HG02870 (cell line): ENCODE data around the gene DLG2.

Source experiments
- ATAC-seq: cut with Tn5 transposase; IDR thresholded peaks from one replicate; pipeline ENCODE4 v1.9.1; 2021; ENCODE audit warnings: mild to moderate bottlenecking, moderate library complexity; ENCODE audit not compliant: unreplicated experiment

The DLG2 gene

DNA sequence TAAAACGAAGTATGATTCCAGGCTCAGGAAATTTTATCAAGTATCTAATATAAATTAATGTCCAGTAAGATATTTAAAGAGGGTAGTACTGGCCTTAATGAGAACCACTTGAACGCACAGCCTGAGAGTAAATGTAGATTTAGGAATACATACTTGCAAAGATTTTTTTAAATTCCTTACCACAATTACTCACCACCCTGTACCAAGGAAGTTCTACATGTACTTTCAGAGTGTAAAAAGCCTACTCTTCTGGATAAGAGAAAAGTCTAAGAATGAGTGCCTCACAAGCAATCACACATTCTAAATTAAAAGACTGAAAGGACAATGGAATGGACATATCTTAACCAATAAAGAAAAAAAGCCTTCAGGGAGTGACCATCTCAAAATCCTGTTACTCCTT lies 697.4 kb downstream of the DLG2 start:
- ATAC-seq = no peak

DNA sequence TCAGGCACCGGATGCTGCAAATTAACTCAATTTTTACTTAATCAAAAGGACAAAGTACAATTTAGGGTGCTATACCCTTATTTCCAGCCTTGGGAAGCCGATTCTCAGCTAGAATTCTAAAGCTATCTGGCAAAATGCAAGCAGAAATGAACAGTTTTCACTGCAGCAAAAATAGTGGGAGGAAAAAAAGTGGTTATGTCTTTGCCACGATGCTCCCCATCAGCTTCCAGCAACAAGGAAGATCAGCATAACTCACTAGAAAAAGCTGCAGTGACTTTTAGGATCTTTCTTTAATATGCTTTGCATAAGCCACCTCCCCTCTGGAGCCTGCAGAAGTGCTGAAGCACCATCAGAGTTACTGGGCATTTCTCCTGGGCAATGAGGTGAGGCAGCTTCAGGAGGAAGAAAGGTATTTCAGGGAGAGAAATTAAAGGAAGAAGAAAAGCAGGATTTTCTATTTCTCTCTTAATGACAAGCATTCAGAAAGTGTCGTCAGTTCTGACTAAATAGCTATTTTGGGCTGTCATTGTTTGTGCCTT lies 702.9 kb downstream of the DLG2 start:
- ATAC-seq = no peak

DNA sequence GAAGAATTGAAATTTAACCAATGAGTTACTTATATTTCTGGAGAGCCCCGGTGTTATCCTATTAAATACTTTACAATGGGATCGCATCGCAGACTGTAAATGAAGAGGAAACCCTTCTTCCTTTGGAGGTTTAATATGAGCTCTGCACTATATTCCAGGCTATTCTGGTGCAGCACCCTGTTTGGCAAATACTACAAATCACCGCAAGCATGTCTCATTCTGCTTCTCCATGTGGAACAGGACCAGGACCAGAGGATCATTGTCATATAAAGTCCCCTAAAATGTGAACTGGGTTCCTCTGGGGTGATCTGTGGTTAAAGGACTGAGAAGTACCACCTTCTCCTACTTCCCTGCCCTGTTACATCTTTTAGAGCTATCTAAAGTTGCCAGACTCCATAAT lies 703.7 kb downstream of the DLG2 start:
- no peak for ATAC-seq

DNA sequence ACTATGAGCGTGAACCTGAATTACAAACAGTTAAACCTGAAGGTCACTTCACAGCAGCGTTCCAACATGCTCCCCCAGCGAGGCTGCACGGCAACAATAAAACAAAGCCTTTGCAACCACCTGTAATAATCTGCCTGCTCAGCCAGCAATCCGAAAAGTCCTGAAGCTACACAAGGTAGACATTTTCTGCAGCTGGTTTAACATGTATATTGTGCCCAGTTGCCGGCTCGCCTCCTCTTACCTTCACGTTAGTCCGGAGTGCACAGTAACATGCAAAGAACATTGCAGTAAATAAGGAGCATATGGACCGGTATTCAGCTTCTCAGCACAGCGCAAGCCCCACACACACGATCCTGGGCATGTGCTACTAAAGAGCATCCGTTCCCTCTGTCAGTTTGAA lies 704.3 kb downstream of the DLG2 start:
- no peak for ATAC-seq

DNA sequence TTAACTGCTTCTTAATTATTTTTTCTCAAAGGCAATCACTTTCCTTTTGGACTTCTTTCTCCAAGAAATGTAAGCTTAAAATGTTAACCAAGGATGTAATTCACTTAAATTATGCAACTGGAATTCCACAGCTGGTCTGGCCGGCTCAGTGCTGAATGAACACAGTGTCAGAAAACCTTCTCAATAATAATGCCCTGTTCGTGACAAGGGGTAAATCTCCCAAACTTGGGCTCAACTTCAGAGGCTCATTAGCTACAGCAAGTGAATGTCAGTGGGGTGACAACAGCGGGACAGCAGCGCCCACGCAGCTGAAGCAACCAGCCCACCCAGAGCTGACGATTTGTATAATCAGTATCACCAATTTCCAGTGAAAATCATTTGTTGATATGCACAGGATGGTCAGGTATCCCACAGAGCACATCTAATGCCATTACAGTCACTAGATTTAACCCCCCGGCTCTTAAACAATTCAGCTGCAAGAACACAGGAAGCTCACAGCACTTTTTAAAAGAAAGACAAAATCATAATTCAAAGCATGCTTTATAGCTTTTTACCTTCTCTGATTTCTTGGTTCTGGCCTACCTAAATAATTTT lies 704.8 kb downstream of the DLG2 start:
- no peak for ATAC-seq

DNA sequence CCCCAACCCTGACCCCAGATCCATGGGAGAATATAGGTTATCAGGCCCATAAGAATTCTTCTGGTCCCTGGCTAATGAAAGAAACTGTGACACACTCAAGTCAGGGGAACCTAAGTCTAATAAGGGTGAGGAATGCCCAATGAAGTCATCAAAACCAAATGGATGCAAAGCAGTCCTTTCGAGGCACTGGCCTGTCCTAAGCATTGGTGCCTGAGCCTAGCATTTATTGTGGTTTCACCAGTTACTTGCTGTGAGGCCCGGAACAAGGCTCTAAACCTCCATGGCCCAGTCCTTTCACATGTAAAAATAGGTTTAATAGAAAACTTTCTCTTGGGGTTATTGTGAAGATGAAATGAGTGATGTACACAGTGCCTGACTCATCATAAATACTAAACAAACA lies 712.6 kb downstream of the DLG2 start:
- ATAC-seq = no peak

DNA sequence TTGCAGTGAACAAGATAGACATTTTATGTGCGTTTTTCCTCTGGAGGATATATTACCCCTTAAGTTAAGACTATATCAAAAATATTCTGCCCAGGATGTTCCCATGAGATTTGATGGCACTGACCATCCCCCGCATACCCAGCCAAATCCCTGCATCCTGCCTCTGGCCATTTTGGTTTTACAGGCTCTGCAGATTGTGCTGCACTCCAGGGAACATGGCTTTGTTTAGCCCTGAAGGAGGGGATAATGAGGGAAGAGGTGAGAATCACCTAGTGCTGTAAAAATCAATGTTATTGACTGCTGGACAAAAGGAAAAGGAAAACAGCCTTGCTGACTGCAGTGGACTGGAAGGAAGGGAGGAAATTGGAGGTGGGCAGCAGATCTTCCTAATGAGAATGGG lies 717.4 kb downstream of the DLG2 start:
- ATAC-seq = no peak

DNA sequence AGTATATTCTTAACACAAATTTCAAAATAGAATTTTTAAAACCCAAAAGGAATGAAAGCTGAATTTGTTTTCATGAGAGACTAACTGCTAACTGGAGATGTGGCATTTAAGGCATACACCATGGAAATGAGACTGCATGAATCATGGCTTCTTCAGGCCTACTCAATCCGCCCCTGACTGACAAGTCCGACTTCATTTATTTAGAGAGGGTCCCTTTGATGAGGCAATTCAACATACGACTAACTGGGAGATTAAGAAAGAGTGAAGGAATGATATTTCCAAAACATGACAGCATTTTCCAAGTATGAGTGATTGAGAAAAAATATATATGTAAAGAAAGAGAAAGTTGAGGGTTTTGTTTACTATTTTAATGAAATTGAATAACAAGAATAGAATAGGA lies 720.1 kb downstream of the DLG2 start:
- ATAC-seq = no peak

DNA sequence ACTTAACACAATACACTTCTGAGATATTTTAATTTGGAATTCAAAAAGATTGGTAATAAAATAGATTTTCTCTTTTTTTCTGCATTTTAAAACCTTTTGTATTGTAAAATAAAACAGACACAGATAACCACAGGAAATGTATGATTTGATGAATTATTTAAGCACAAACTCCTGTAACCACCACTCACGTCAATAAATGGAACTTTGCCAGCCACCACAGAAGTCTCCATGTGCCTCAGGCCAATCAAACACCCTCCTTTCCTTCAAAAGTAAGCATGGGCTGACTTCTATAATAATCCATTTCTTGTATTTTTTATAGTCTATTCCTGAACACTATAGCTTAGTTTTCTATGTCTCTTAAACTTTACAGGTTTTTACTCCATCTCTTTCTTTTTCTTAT lies 721.7 kb downstream of the DLG2 start:
- ATAC-seq = no peak

DNA sequence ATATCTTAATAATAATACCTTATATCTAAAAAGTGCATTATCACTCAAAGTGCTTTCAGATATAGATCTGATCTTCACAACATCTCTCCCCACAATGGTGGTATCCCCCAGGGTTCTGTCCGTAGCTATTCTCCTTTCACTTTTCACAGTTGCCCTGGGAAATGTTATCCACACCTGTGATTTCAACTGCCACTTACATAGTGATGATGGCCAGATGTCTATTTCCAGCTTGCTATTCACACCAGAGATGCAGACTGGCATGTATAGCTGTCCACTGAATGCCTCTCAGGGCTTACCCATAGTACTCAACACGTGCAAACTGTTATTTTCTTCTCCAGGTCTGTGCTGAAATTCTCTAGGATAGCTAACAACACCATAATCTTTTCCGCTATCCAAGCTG lies 724.7 kb downstream of the DLG2 start:
- ATAC-seq = no peak

DNA sequence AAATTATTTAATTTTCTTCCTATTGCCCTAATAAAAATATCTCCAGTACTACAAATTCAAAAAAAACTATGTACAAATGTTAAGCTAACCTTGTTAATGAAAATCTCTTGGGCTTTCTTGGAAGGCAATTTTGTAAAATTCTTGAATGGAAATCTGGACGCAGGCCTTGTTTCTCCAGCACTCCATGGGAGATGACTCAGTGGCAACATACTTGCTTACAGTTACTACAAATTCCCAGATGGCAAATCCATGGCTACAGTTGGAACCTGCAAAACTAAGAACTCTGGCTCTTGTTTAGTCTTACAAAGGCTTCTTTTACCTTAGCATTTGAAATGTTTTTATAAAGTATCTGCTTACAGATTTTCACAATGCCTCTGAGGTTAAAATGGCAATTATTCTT lies 725.2 kb downstream of the DLG2 start:
- no peak for ATAC-seq

DNA sequence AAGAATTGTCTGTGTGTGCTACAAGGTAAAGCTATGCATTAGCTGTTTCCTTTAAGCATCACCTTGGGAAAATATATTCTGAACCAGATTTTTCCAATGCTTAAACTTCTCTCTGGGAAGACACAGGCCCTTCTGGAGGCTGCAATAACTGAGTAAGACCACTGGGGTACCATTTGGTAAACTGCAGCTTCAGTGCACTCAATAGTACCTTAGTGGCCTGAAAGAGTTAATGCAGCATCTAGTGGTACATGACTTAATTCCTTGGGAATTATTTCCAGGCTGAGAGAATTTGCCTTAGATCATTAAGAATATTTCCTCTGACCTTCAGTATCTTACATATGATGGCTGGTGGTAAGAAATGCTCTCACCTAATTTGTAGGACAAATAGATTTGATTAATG lies 727.4 kb downstream of the DLG2 start:
- peak; percentile 44 for ATAC-seq

DNA sequence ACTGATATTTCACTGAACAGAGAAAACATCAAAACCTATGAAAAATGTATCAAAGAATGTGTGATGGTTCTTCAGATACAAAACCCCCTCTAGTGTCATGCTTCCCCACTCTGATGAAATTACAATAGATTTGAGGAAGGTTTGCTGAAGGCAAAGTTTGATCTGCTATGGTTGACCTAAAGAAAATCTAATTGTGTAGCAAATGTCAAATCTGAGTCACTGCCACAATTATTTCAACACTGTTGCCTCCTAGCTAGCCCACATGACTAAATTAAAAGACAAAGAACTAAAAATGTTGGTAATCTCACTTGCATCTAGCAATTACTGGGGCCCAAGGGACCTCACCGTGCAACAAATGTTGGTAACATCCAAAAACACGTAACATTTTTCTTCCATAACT lies 728.0 kb downstream of the DLG2 start:
- no peak for ATAC-seq

DNA sequence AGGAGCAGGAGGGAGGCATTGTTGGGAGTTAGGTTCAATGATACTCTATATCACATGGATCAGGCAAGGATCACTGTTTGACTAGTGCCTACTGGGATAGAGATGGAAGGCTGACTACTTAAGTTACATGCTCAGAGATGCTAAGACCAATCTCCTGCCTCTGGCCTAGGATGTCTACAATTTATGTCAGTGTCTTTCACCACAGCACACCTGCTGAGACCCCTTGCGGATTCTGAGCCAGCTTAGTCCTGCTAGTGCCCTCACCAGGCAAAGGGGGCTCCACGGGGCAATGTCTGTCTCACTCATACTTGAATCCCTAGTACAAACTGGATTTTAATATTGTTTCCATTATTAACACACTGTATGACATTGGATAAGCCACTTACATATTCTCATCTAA lies 732.5 kb downstream of the DLG2 start:
- no peak for ATAC-seq

DNA sequence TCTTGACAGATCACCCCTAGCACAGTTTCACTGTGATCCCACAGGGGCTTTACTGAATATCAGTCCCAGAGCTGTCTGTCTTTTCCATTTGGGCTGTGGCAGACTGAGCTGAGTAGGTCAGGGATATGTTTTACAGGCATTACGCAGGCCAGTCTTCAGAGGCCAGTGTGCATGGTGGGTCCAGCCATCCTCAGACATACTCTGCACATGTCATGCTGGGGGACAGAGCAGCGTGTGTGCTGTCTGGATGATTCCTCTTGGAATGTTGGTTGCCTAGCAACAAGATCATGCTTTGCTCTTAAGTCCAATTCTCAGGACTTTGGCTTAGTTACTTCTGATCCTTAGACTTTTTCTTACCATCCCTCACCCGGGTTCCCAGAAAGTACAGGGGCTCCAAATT lies 736.5 kb downstream of the DLG2 start:
- no peak for ATAC-seq

DNA sequence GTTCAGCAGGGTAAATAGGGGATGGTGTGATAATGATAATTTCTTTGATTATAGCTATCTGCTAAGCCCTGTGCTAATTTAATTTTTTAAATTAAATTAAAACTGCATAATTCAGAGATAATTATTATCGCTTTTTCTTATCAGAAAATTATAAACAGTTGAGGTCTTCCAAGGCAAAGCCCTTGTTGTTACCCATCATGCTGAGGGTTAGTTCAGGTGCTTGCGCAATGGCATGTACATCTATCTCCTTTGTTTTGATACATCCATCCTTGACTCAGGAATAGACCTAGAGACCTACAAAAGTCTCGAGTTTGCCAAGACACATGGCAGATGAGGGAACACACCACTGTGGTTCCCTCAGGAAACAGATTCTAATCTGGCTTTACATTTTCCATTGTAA lies 737.6 kb downstream of the DLG2 start:
- no peak for ATAC-seq

DNA sequence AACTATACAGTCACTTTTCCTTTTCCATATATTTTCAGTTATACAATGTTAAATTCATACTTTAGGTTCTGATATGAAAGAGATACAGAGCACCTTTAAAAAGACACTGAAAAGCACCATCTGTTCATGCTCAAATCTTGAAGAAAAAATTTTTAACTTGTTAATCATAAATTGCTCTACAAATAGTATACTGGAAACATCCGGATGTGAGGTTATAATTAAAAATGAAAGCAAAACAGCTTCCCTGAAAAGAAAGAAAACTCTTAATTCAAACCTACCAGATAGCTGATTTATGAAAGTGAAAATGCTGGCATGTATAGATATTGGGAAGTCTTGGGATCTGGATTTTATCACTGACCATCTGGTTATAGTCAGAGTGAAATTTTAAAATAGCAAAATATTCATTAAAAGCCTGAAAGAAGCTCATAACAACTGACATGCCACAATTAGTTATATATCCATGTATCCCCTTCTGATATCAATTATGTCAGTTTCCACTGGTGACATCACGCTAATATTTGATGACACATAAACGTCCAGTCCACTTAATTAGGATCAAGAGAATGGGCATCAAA lies 740.0 kb downstream of the DLG2 start:
- ATAC-seq = no peak

DNA sequence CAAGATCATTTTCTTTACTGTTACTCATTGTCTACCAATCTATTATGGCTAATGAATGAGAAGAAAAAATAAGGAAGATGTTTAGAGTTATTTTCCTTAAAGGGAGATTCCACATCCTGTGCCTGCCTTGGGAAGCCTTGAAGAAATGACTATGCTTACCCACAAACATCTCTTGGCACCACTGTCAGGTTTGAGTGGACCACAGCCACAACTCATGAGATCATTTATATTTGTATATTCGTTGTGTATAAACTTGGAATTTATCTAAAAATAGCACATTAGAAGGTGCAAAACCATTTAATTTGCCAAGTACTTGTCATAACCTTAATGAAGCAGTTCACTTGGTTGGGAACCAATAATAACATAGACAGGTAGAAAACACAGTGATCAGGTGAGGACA lies 740.8 kb downstream of the DLG2 start:
- ATAC-seq = no peak

DNA sequence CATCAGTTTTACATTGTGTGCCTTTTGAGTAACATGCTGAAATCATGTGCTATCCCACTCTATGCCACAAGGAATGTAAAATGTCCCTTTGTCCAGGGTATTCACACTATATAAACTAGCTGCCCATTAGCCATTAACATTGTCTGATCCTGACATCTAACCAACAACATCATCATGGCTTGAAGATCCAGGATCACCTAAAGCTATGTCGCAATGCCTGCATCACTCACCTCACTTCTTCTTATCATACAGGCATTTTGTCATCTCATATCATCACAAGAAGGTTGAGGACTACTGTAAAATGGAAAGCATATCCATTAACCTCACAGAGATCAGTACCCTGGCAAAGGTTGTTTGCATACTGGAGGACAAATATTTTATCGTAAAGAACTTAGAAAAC lies 742.3 kb downstream of the DLG2 start:
- ATAC-seq = no peak

DNA sequence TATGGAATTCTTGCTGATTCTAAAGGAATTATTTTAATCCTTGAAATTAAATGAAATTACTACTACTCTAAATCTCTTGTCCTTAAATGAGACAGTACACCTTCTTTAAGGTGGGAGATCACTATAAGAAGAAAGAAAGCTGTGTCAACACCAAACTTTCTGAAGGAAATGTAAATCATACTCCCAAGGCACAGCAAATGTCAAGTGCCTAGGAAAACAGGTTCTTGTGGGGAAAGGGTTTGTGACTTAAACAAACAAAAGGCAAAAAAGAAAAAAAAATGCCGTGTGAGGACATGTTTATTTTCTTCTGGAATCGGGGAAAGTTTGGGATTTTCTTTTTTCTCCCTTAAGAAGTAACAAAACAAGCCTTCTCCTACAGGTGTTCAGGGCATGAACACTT lies 745.1 kb downstream of the DLG2 start:
- ATAC-seq = no peak

DNA sequence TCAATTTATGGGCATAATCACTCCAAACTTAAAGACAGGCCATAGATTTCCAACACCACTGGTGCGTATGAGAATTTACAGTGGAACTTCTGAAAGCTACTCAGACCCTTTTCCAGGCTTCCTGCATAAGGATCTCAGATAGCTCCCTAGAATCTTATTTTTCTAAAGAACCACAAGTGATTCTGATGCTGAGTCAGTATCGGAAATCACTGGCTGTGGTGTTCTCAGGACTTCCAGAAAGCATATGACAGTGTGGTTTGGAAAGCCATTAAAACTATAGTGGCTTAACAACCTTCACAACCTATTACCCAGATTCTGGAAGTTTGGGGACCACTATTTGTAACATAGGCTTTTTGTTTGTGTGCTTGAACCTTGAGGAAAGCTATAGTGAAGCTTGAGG lies 756.0 kb downstream of the DLG2 start:
- no peak for ATAC-seq

DNA sequence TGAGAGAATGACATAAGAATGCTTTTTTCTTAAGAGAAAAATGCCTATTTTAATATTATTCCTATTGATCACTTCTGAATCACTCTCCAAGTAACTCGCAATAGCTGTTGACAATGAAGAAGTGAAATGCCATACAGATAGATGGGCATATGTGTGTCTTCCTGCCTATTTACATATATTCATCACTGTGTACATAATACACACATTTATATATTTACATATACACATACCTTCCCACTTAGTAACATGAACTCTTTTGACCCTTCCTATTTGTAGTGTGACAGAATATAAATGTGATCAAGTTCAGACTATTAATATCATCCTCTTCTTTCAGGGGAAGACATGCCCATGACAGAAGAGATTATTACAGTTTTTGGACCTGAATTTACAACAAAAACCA lies 756.7 kb downstream of the DLG2 start:
- ATAC-seq = no peak

DNA sequence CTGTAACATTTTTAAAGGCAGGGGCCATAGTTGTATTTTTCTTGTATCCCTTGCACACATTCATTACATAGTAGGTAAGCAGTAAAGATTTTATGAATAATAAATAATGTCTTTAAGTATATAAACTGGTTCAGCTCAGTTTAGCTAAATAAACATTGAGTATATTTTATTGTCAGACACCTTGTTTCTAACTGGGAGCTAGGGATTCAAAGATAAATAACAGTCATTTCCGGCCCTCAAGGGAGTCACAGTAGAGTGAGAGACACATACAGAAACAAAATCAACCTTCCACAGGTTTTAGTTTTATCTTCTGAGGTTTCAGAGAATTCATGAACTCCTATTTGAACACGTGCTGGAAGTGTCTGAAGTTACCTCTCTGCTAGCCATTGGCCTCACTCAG lies 760.2 kb downstream of the DLG2 start:
- ATAC-seq = no peak
